Naive B cell (primary cell): ENCODE data around the gene TRDMT1. TPM values are rescaled to one million over a fixed set of nuclear protein-coding genes. Genes with fewer than 3 reads are reported as not detected.

ENCODE experiments used
- ATAC-seq, 2 donors: fragments of 150-1000 bp; cut with Tn5 transposase; 2 replicates each; pipeline ENCODE4 v1.10.0; 2021; ENCODE audit warnings: low read depth in 2 of 2, mild to moderate bottlenecking in 2 of 2, moderate library complexity in 2 of 2
- DNase-seq: peaks from one replicate; pipeline ENCODE4 v3.0.0; 2022
- H3K27ac Mint-ChIP-seq, 6 donors: one replicate each; pipeline ENCODE4 v1.8.0; 2020 to 2022; ENCODE audit warnings: mild to moderate bottlenecking in 6 of 6, mixed read lengths in 6 of 6, moderate library complexity in 5 of 6, inconsistent platforms in 2 of 6
- H3K27me3 Mint-ChIP-seq, 3 donors: one replicate each; pipeline ENCODE4 v1.8.0; 2021 to 2022; ENCODE audit warnings: mixed read lengths in 3 of 3, mild to moderate bottlenecking in 1 of 3
- H3K36me3 Mint-ChIP-seq, 2 donors: one replicate each; pipeline ENCODE4 v1.8.0; 2020 to 2022; ENCODE audit warnings: mixed read lengths in 2 of 2, inconsistent platforms in 1 of 2, mild to moderate bottlenecking in 1 of 2
- H3K4me1 Mint-ChIP-seq, 3 donors: one replicate each; pipeline ENCODE4 v1.8.0; 2020 to 2022; ENCODE audit warnings: mixed read lengths in 3 of 3, inconsistent platforms in 1 of 3, mild to moderate bottlenecking in 1 of 3, moderate library complexity in 1 of 3
- H3K4me3 Mint-ChIP-seq, 8 donors: one replicate each; pipeline ENCODE4 v1.8.0; 2020 to 2022; ENCODE audit warnings: mild to moderate bottlenecking in 8 of 8, mixed read lengths in 8 of 8, moderate library complexity in 8 of 8, inconsistent platforms in 2 of 8
- H3K9me3 Mint-ChIP-seq, 7 donors: one replicate each; pipeline ENCODE4 v1.8.0; 2020 to 2022; ENCODE audit warnings: mixed read lengths in 7 of 7, mild to moderate bottlenecking in 5 of 7, inconsistent platforms in 2 of 7, moderate library complexity in 1 of 7
- polyA plus RNA-seq, 6 donors: library from polyadenylated mRNA; unstranded; fragments of 300-500 nt; fragmentation: Illumina TruSeq; gene quantifications; one replicate each; pipeline ENCODE4 v1.2.3, GENCODE V29; 2021; ENCODE audit warnings: low read depth in 6 of 6

TRDMT1 gene
- polyA plus RNA-seq, 6 donors from 2014 or later, result 6.9 to 15.5 (median 9.6) TPM

- peaks cover 7 to 18% of the 10 kb centered on the region in 2 donors for H3K36me3 Mint-ChIP-seq
- no peaks in the 10 kb centered on the region for H3K9me3 Mint-ChIP-seq
- H3K4me1 Mint-ChIP-seq, result peaks cover 0 to 6% (median 2%) of the 10 kb centered on the region in 3 donors
- H3K4me3 Mint-ChIP-seq, result no peak overlapping the region
- no peak for ATAC-seq
- no peak for DNase-seq
- no peaks in the 10 kb centered on the region for H3K27me3 Mint-ChIP-seq
- no peak overlapping the region for H3K27ac Mint-ChIP-seq
These were observed 35.7 kb upstream of the TRDMT1 start for GRCh38 chr10:17237149-17237527.

GRCh38 chr10:17236468-17237148, 35.1 kb upstream of the TRDMT1 start:
- Mint-ChIP-seq H3K27ac (no peak overlapping the region), H3K27me3 (no peaks in the 10 kb centered on the region), H3K36me3 (peaks cover 7 to 18% of the 10 kb centered on the region in 2 donors), H3K4me3 (no peak overlapping the region), H3K9me3 (no peaks in the 10 kb centered on the region), H3K4me1 (peaks cover 0 to 6% (median 3%) of the 10 kb centered on the region in 3 donors)
- ATAC-seq, result no peak
- no peak for DNase-seq

GRCh38 chr10:17235136-17235535, 33.7 kb upstream of the TRDMT1 start:
- no peak overlapping the region for H3K4me3 Mint-ChIP-seq
- peaks cover 7 to 18% of the 10 kb centered on the region in 2 donors for H3K36me3 Mint-ChIP-seq

GRCh38 chr10:17234431-17234945, 33.0 kb upstream of the TRDMT1 start:
- H3K27ac Mint-ChIP-seq, result peak overlapping the region in 2 of 6 donors; percentile 60 to 63

More at GRCh38 chr10:17235136-17235535, 33.7 kb upstream of the TRDMT1 start:
- H3K27ac Mint-ChIP-seq, result peak overlapping the region in 1 of 6 donors; percentile 64
- H3K27me3 Mint-ChIP-seq, result no peaks in the 10 kb centered on the region
- ATAC-seq (no peak), DNase-seq (no peak)
- H3K4me1 Mint-ChIP-seq, result peaks cover 9 to 17% (median 10%) of the 10 kb centered on the region in 3 donors
- H3K9me3 Mint-ChIP-seq, result no peaks in the 10 kb centered on the region

GRCh38 chr10:17233286-17233991, 32.0 kb upstream of the TRDMT1 start:
- DNase-seq (no peak), ATAC-seq (no peak)
- Mint-ChIP-seq H3K36me3 (peaks cover 7 to 18% of the 10 kb centered on the region in 2 donors), H3K4me1 (peaks cover 10 to 18% (median 17%) of the 10 kb centered on the region in 3 donors), H3K27me3 (no peaks in the 10 kb centered on the region), H3K27ac (no peak overlapping the region), H3K4me3 (peak overlapping the region in 1 of 8 donors; percentile 41), H3K9me3 (no peaks in the 10 kb centered on the region)

More at GRCh38 chr10:17234431-17234945, 33.0 kb upstream of the TRDMT1 start:
- Mint-ChIP-seq H3K36me3 (peaks cover 7 to 18% of the 10 kb centered on the region in 2 donors), H3K9me3 (no peaks in the 10 kb centered on the region), H3K4me3 (peak overlapping the region in 1 of 8 donors; percentile 38), H3K4me1 (peaks cover 10 to 18% (median 15%) of the 10 kb centered on the region in 3 donors), H3K27me3 (no peaks in the 10 kb centered on the region)
- DNase-seq (no peak), ATAC-seq (no peak)

- Mint-ChIP-seq H3K27me3 (no peaks in the 10 kb centered on the region), H3K36me3 (peaks cover 7 to 18% of the 10 kb centered on the region in 2 donors), H3K4me3 (peak overlapping the region in 1 of 8 donors; percentile 83), H3K9me3 (no peaks in the 10 kb centered on the region), H3K27ac (no peak overlapping the region), H3K4me1 (peaks cover 15 to 25% (median 23%) of the 10 kb centered on the region in 3 donors)
- ATAC-seq (no peak), DNase-seq (no peak)
These were observed 30.9 kb upstream of the TRDMT1 start for GRCh38 chr10:17232276-17232960.

GRCh38 chr10:17231788-17232187, 30.3 kb upstream of the TRDMT1 start:
- H3K4me3 Mint-ChIP-seq, result peak overlapping the region in 1 of 8 donors; percentile 83
- no peaks in the 10 kb centered on the region for H3K27me3 Mint-ChIP-seq
- ATAC-seq, result no peak
- peaks cover 7 to 18% of the 10 kb centered on the region in 2 donors for H3K36me3 Mint-ChIP-seq
- peaks cover 22 to 32% (median 30%) of the 10 kb centered on the region in 3 donors for H3K4me1 Mint-ChIP-seq
- H3K9me3 Mint-ChIP-seq, result no peaks in the 10 kb centered on the region
- H3K27ac Mint-ChIP-seq, result no peak overlapping the region
- DNase-seq, result no peak

- Mint-ChIP-seq H3K36me3 (peaks cover 0 to 8% of the 10 kb centered on the region in 2 donors), H3K4me1 (peaks cover 29 to 42% (median 37%) of the 10 kb centered on the region in 3 donors), H3K9me3 (no peaks in the 10 kb centered on the region), H3K27me3 (no peaks in the 10 kb centered on the region), H3K4me3 (peak overlapping the region; percentile 76 to 99 (median 96)), H3K27ac (peak overlapping the region; percentile 92 to 99 (median 98))
- DNase-seq, result peak; percentile 95
- ATAC-seq, result peak; percentile 63 to 65
These were observed 28.7 kb upstream of the TRDMT1 start for GRCh38 chr10:17229967-17230682.

GRCh38 chr10:17229717-17229966, 28.2 kb upstream of the TRDMT1 start:
- Mint-ChIP-seq H3K4me1 (peaks cover 32 to 46% (median 37%) of the 10 kb centered on the region in 3 donors), H3K27me3 (no peaks in the 10 kb centered on the region), H3K27ac (peak overlapping the region; percentile 88 to 99 (median 96)), H3K9me3 (no peaks in the 10 kb centered on the region), H3K36me3 (peaks cover 0 to 8% of the 10 kb centered on the region in 2 donors), H3K4me3 (peak overlapping the region; percentile 76 to 99 (median 96))
- ATAC-seq (no peak), DNase-seq (no peak)

GRCh38 chr10:17229016-17229716, 27.7 kb upstream of the TRDMT1 start:
- Mint-ChIP-seq H3K36me3 (peaks cover 0 to 3% of the 10 kb centered on the region in 2 donors), H3K4me1 (peaks cover 29 to 50% (median 37%) of the 10 kb centered on the region in 3 donors), H3K27me3 (no peaks in the 10 kb centered on the region), H3K4me3 (peak overlapping the region; percentile 76 to 99 (median 96)), H3K9me3 (no peaks in the 10 kb centered on the region), H3K27ac (peak overlapping the region; percentile 92 to 99 (median 98))
- DNase-seq (peak; percentile 64), ATAC-seq (peak; percentile 13 to 19)

GRCh38 chr10:17228091-17229015, 26.9 kb upstream of the TRDMT1 start, which contains the start of gene VIM:
Gene VIM (plus strand): TSS chr10:17228241. CDS start chr10:17229423, 1,182 bp downstream.
- Mint-ChIP-seq H3K27me3 (no peaks in the 10 kb centered on the region), H3K4me1 (peaks cover 28 to 50% (median 35%) of the 10 kb centered on the region in 3 donors), H3K4me3 (peak within 1 kb of the TSS; percentile 76 to 99 (median 96)), H3K9me3 (no peaks in the 10 kb centered on the region), H3K36me3 (no peaks in the 10 kb centered on the region), H3K27ac (peak within 1 kb of the TSS; percentile 92 to 99 (median 96))
- ATAC-seq, result peak; percentile 34 to 40
- peak; percentile 82 for DNase-seq
